T-helper 2 cell (primary cell): ENCODE measurements around the gene KIAA1671.
A peak's percentile ranks its signal among the peaks of the same experiment; 100 is the strongest.

Experiments used
- DNase-seq, 5 experiments: peaks; one replicate each; pipeline versions ENCODE4 v3.0.0 to v3.0.0-alpha.2; 2012 to 2022

KIAA1671 gene

GRCh38 chr22:25095869-25096268 lies 143.4 kb downstream of the KIAA1671 start:
- no peak for DNase-seq

GRCh38 chr22:25096638-25097405 lies 144.3 kb downstream of the KIAA1671 start:
- DNase-seq, result no peak

- no peak for DNase-seq
These were observed 146.0 kb downstream of the KIAA1671 start for GRCh38 chr22:25098445-25099081.

- no peak for DNase-seq
These were observed 146.7 kb downstream of the KIAA1671 start for GRCh38 chr22:25099202-25099601.

- no peak for DNase-seq
These were observed 147.9 kb downstream of the KIAA1671 start for GRCh38 chr22:25100402-25100801.

- no peak for DNase-seq
These were observed 148.4 kb downstream of the KIAA1671 start for GRCh38 chr22:25100948-25101347.

GRCh38 chr22:25101501-25101900 lies 149.0 kb downstream of the KIAA1671 start:
- DNase-seq, result no peak

GRCh38 chr22:25101986-25102385 lies 149.5 kb downstream of the KIAA1671 start:
- no peak for DNase-seq

- no peak for DNase-seq
These were observed 150.2 kb downstream of the KIAA1671 start for GRCh38 chr22:25102722-25103121.

GRCh38 chr22:25104367-25104766 lies 151.9 kb downstream of the KIAA1671 start:
- no peak for DNase-seq

GRCh38 chr22:25105817-25106650 lies 153.5 kb downstream of the KIAA1671 start:
- DNase-seq, result no peak

- no peak for DNase-seq
These were observed 157.5 kb downstream of the KIAA1671 start for GRCh38 chr22:25109878-25110595.

- DNase-seq, result no peak
These were observed 158.0 kb downstream of the KIAA1671 start for GRCh38 chr22:25110596-25110845.

- DNase-seq, result peak in 4 of 5 experiments; percentile 11 to 71 (median 24)
These were observed 158.5 kb downstream of the KIAA1671 start for GRCh38 chr22:25110846-25111578.

GRCh38 chr22:25111579-25112517 lies 159.3 kb downstream of the KIAA1671 start:
- DNase-seq, result no peak

GRCh38 chr22:25112538-25113253 lies 160.2 kb downstream of the KIAA1671 start:
- DNase-seq, result no peak

GRCh38 chr22:25113316-25113721 lies 160.8 kb downstream of the KIAA1671 start:
- DNase-seq, result no peak

- DNase-seq, result no peak
These were observed 162.2 kb downstream of the KIAA1671 start for GRCh38 chr22:25114369-25115362.

- no peak for DNase-seq
These were observed 167.1 kb downstream of the KIAA1671 start for GRCh38 chr22:25119609-25120008.
